Endothelial cell of umbilical vein (primary cell): Measurements from ENCODE around the gene CABCOCO1. TPM values are rescaled to one million over a fixed set of nuclear protein-coding genes. Genes with fewer than 3 reads are reported as not detected.

Experiments used
- BruUV-seq: library from RNA; stranded (reverse); fragments of 400-500 nt; replicated peaks from 2 replicates; lab custom pipeline; 2021; lab: Mats Ljungman, UMichigan
- CTCF ChIA-PET: fragments of 300-600, 350-600 bp; sonication (Branson Sonifier 250); formaldehyde crosslinking; loops from one replicate; lab custom pipeline; 2021; ENCODE audit warnings: antibody characterized with exemption, inconsistent platforms; lab: Charles Lee
- POLR2A ChIA-PET: fragments of 300-600, 350-600 bp; sonication (Branson Sonifier 250); formaldehyde crosslinking; loops from one replicate; lab custom pipeline; 2021; ENCODE audit warnings: antibody characterized with exemption, inconsistent platforms; lab: Charles Lee
- DNase-seq: peaks from one replicate; pipeline ENCODE4 v3.0.0-alpha.2; 2011; ENCODE audit warnings: low read depth, low spot score
- FAIRE-seq: peaks from 2 replicates; lab custom pipeline; 2011; peaks lifted over from hg19 to GRCh38; lab: Jason Lieb, UNC
- H2AFZ ChIP-seq: 2 replicates; pipeline ENCODE4 v1.6.0; 2012; ENCODE audit warnings: low read depth, low read length, control low read depth, inconsistent platforms
- H3K27ac ChIP-seq: 2 replicates; pipeline ENCODE4 v1.5.1; 2011; ENCODE audit warnings: low read depth, mild to moderate bottlenecking, control low read depth, low read length, moderate library complexity; ENCODE audit not compliant: insufficient read depth
- H3K27me3 ChIP-seq, 2 experiments: 2 replicates each; pipeline versions ENCODE4 v1.6.0 to v1.6.1; 2011; ENCODE audit warnings: low read length in 2 of 2, mixed read lengths in 1 of 2; ENCODE audit not compliant: control insufficient read depth in 2 of 2, insufficient read depth in 2 of 2
- H3K36me3 ChIP-seq, 2 experiments: 2 replicates in 1 of 2; 3 replicates in 1 of 2; pipeline ENCODE4 v1.5.1; 2011; ENCODE audit warnings: low read length in 2 of 2, mild to moderate bottlenecking in 1 of 2, moderate library complexity in 1 of 2; ENCODE audit not compliant: control insufficient read depth in 2 of 2, insufficient read depth in 2 of 2; ENCODE audit errors: extremely low read depth in 1 of 2
- H3K4me1 ChIP-seq: 3 replicates; pipeline ENCODE4 v1.5.1; 2011; ENCODE audit warnings: mild to moderate bottlenecking, low read length; ENCODE audit not compliant: control insufficient read depth, insufficient read depth; ENCODE audit errors: extremely low read depth
- H3K4me2 ChIP-seq: 2 replicates; pipeline ENCODE4 v1.6.1; 2011; ENCODE audit warnings: low read length, control low read depth, mixed read lengths; ENCODE audit not compliant: insufficient read depth
- H3K4me3 ChIP-seq, 3 experiments: fragments of 200-600 bp in 1 of 3; sonication (generic), shearing (Covaris generic) in 1 of 3; replicated peaks in 1 of 3; 2 replicates each; pipeline ENCODE4 v1.5.1; 2011 to 2016; ENCODE audit warnings: control low read depth in 3 of 3, low read length in 3 of 3, mild to moderate bottlenecking in 2 of 3, inconsistent platforms in 1 of 3, low read depth in 1 of 3, moderate library complexity in 1 of 3; ENCODE audit not compliant: insufficient read depth in 1 of 3
- H3K79me2 ChIP-seq: 2 replicates; pipeline ENCODE4 v1.6.0; 2012; ENCODE audit warnings: low read length, inconsistent platforms; ENCODE audit not compliant: control insufficient read depth, insufficient read depth
- H3K9ac ChIP-seq: replicated peaks from 2 replicates; pipeline ENCODE3; 2011; ENCODE audit warnings: low read length, control low read depth; ENCODE audit not compliant: insufficient read depth; ENCODE audit errors: extremely low read depth
- H3K9me1 ChIP-seq: replicated peaks from 3 replicates; pipeline ENCODE4 v1.6.0; 2011; ENCODE audit warnings: mild to moderate bottlenecking, low read length; ENCODE audit not compliant: control insufficient read depth, insufficient read depth; ENCODE audit errors: extremely low read depth
- H3K9me3 ChIP-seq: replicated peaks from 2 replicates; pipeline ENCODE4 v1.5.1; 2012; ENCODE audit warnings: low read length, inconsistent platforms; ENCODE audit not compliant: control insufficient read depth, insufficient read depth
- H4K20me1 ChIP-seq: replicated peaks from 2 replicates; pipeline ENCODE3; 2011; ENCODE audit warnings: mild to moderate bottlenecking, low read length; ENCODE audit not compliant: control insufficient read depth, insufficient read depth; ENCODE audit errors: extremely low read depth
- EZH2 ChIP-seq: IDR thresholded peaks from 2 replicates; pipeline ENCODE4 v1.6.1; 2012; ENCODE audit warnings: borderline replicate concordance, low read depth, mild to moderate bottlenecking, moderate library complexity, low read length, inconsistent platforms; ENCODE audit not compliant: severe bottlenecking
- FOS ChIP-seq: IDR thresholded peaks from 2 replicates; pipeline ENCODE4 v1.6.1; 2011; ENCODE audit warnings: mild to moderate bottlenecking, low read length, moderate library complexity, borderline replicate concordance; ENCODE audit not compliant: insufficient read depth
- GATA2 ChIP-seq: IDR thresholded peaks from 2 replicates; pipeline ENCODE4 v1.7.0; 2011; ENCODE audit warnings: low read depth, mild to moderate bottlenecking, moderate library complexity, mixed read lengths, low read length; ENCODE audit not compliant: insufficient read length, insufficient read depth
- JUN ChIP-seq: IDR thresholded peaks from 2 replicates; pipeline ENCODE4 v1.6.1; 2011; ENCODE audit warnings: borderline replicate concordance, low read depth; ENCODE audit not compliant: insufficient read length, insufficient read depth
- MYC ChIP-seq: IDR thresholded peaks from one replicate; pipeline ENCODE4 v1.6.1; 2011; ENCODE audit warnings: mild to moderate bottlenecking, low read depth, low read length
- POLR2A ChIP-seq: IDR thresholded peaks from 2 replicates; pipeline ENCODE4 v1.6.1; 2012; ENCODE audit warnings: low read depth, mild to moderate bottlenecking, control low read depth, low read length
- POLR2AphosphoS5 ChIP-seq: IDR thresholded peaks from 2 replicates; pipeline ENCODE4 v1.6.1; 2012; ENCODE audit warnings: low read depth, mild to moderate bottlenecking, control low read depth, low read length, moderate library complexity; ENCODE audit not compliant: insufficient read depth
- dilution Hi-C: fragments of 300-500 bp; cut with MboI; formaldehyde crosslinking; loops from one replicate; pipeline ENCODE4 v1.15.0; 2019; ENCODE audit warnings: low sequenced_read_pairs; ENCODE audit not compliant: extremely low pct_ligation_motif_present
- intact Hi-C: fragments of 100-400 bp; cut with micrococcal nuclease; formaldehyde crosslinking; loops from one replicate; pipeline ENCODE4 v1.10.0; 2022
- polyA plus RNA-seq, 4 experiments: library from polyadenylated mRNA; depleted of rRNA in 3 of 4; stranded (reverse) in 3 of 4; unstranded in 1 of 4; fragments of >200 nt; gene quantifications; 2 replicates each; pipeline versions ENCODE4 v1.2.1 to v1.2.3, GENCODE V29; 2011 to 2012; ENCODE audit warnings: missing spikeins in 1 of 4
- total RNA-seq: library from RNA; stranded (reverse); gene quantifications from 2 replicates; pipeline ENCODE4 v1.2.3, GENCODE V29; 2021
- TF ChIP-seq, protein P1 (sequence below), 2 donors: IDR thresholded peaks; 1 replicate in 1 of 2; 2 replicates in 1 of 2; pipeline ENCODE4 v1.5.1; 2011; ENCODE audit warnings: low read length in 2 of 2, mild to moderate bottlenecking in 2 of 2, moderate library complexity in 2 of 2, control low read depth in 1 of 2, inconsistent platforms in 1 of 2, low read depth in 1 of 2; ENCODE audit not compliant: insufficient read depth in 1 of 2; ENCODE audit errors: extremely low read depth in 1 of 2
- TF ChIP-seq, protein P2 (sequence below): IDR thresholded peaks from 2 replicates; pipeline ENCODE4 v1.6.1; 2011; ENCODE audit not compliant: insufficient read depth, insufficient read length

The CABCOCO1 gene
- total and polyA plus RNA-seq, 2 donors (not counting 3 experiments of a cell fraction or from before 2014, with no cell fraction given): 0.06 to 1.3 TPM

DNA sequence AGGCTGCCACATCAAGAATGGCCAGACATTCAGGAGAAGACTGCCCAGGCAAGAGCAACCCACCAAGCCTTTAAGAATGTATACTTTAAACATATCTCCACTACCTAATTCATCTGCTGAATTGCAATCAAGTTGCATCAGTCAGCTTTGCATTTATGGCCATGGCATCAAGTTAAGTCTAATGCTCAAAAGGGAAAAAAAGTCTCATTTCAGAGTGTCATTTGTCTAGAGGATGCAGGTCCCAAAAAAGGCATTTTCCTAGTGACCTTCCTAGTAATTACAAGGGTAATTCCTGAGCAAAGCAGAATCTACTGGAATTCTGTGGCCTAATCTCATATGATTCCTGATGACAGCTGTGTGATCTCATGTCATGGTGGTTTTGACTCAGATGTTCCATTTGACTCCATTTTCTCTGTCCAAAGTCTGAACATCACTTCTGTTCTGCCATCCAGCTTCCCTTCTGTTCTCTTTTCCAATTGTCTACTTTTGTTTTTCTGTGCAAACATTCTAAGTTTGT, 7.3 kb upstream of the CABCOCO1 start:
- no peak for FAIRE-seq
- no peak overlapping the region for H3K27ac ChIP-seq
- no peak for TF ChIP-seq EZH2
- no peak for TF ChIP-seq POLR2A
- no peak for TF ChIP-seq GATA2
- TF ChIP-seq MYC: no peak
- no peaks in the 10 kb centered on the region for H4K20me1 ChIP-seq
- H2AFZ ChIP-seq: no peak overlapping the region
- BruUV-seq: no TSS peak
- H3K4me2 ChIP-seq: no peak overlapping the region
- no peak overlapping the region for H3K9ac ChIP-seq
- no peaks in the 10 kb centered on the region for H3K4me1 ChIP-seq
- H3K36me3 ChIP-seq: no peaks in the 10 kb centered on the region
- H3K4me3 ChIP-seq: no peak overlapping the region
- no peaks in the 10 kb centered on the region for H3K79me2 ChIP-seq
- ChIA-PET POLR2A (no interaction called here), CTCF (interaction anchor here (1.5 kb wide), 1 partner anchor 22 kb away, joined by 4 read pairs; no protein-coding TSS in a partner anchor)
- no peaks in the 10 kb centered on the region for H3K27me3 ChIP-seq
- no peaks in the 10 kb centered on the region for H3K9me3 ChIP-seq
- intact Hi-C loops (no loop called here), dilution Hi-C loops (no loop called here)
- H3K9me1 ChIP-seq: no peaks in the 10 kb centered on the region
- DNase-seq: no peak

DNA sequence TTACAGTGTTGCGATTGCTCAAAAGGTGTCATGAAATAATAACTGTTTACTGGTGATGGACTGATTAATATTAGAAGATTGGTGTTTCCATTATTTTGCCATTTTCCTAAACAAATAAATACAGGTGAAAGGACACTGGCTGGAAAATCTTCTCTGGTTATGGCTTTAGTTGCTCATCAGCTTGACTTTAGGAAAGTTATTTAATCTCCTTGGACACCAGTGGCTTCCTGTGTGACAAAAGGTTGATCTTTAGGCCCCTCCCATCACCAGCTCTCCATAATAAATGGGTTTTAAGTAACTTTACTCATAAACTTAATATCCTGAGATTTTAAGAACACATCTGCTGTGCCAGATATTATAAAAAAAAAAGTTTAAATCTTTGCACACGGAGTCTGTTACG, 737 bp downstream of the CABCOCO1 start:
- peak overlapping the region in 1 of 3 experiments; percentile 28 for H3K4me3 ChIP-seq
- BruUV-seq: no TSS peak
- intact Hi-C loops (no loop called here), dilution Hi-C loops (no loop called here)
- no peaks in the 10 kb centered on the region for H3K9me3 ChIP-seq
- POLR2A ChIA-PET: no interaction called here
- H3K9ac ChIP-seq: no peak overlapping the region
- peak; percentile 20 for DNase-seq
- H3K4me1 ChIP-seq: no peaks in the 10 kb centered on the region
- no peak overlapping the region for H3K27ac ChIP-seq
- H3K36me3 ChIP-seq: no peaks in the 10 kb centered on the region
- H4K20me1 ChIP-seq: no peaks in the 10 kb centered on the region
- FAIRE-seq: no peak
- no peak overlapping the region for H2AFZ ChIP-seq
- H3K9me1 ChIP-seq: no peaks in the 10 kb centered on the region
- H3K79me2 ChIP-seq: no peaks in the 10 kb centered on the region
- CTCF ChIA-PET: interaction anchor here (1.1 to 1.4 kb wide), 2 partner anchors 21 to 26 kb away, joined by 3 read pairs; no protein-coding TSS in a partner anchor
- peak overlapping the region; percentile 81 for H3K4me2 ChIP-seq
- H3K27me3 ChIP-seq: no peaks in the 10 kb centered on the region
- TF ChIP-seq GATA2 (no peak), POLR2AphosphoS5 (no peak), MYC (no peak), POLR2A (no peak), JUN (no peak), EZH2 (no peak), FOS (no peak)
- TF ChIP-seq, protein P1, sequence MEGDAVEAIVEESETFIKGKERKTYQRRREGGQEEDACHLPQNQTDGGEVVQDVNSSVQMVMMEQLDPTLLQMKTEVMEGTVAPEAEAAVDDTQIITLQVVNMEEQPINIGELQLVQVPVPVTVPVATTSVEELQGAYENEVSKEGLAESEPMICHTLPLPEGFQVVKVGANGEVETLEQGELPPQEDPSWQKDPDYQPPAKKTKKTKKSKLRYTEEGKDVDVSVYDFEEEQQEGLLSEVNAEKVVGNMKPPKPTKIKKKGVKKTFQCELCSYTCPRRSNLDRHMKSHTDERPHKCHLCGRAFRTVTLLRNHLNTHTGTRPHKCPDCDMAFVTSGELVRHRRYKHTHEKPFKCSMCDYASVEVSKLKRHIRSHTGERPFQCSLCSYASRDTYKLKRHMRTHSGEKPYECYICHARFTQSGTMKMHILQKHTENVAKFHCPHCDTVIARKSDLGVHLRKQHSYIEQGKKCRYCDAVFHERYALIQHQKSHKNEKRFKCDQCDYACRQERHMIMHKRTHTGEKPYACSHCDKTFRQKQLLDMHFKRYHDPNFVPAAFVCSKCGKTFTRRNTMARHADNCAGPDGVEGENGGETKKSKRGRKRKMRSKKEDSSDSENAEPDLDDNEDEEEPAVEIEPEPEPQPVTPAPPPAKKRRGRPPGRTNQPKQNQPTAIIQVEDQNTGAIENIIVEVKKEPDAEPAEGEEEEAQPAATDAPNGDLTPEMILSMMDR (IDR thresholded peaks at IDR 0.05; ENCODE audit: extremely low read depth in 1 of 2, insufficient read depth in 1 of 2, low read depth in 1 of 2, low read length in 2 of 2): no peak
- TF ChIP-seq, protein P2, sequence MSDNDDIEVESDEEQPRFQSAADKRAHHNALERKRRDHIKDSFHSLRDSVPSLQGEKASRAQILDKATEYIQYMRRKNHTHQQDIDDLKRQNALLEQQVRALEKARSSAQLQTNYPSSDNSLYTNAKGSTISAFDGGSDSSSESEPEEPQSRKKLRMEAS: no peak
